ENCODE measurements around the gene PRPF18.

- TF ChIP-seq, protein P1, sequence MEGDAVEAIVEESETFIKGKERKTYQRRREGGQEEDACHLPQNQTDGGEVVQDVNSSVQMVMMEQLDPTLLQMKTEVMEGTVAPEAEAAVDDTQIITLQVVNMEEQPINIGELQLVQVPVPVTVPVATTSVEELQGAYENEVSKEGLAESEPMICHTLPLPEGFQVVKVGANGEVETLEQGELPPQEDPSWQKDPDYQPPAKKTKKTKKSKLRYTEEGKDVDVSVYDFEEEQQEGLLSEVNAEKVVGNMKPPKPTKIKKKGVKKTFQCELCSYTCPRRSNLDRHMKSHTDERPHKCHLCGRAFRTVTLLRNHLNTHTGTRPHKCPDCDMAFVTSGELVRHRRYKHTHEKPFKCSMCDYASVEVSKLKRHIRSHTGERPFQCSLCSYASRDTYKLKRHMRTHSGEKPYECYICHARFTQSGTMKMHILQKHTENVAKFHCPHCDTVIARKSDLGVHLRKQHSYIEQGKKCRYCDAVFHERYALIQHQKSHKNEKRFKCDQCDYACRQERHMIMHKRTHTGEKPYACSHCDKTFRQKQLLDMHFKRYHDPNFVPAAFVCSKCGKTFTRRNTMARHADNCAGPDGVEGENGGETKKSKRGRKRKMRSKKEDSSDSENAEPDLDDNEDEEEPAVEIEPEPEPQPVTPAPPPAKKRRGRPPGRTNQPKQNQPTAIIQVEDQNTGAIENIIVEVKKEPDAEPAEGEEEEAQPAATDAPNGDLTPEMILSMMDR (IDR thresholded peaks at IDR 0.05; ENCODE audit: low read depth, low read length) = no peak
- no peak for TF ChIP-seq EZH2phosphoT487 (IDR thresholded peaks at IDR 0.05; ENCODE audit: low read depth)
Measured at GRCh38 chr10:13542533-13542932, 44.2 kb upstream of the PRPF18 start.

Data from OCI-LY3 (cell line).